CD4-positive, alpha-beta memory T cell (primary cell): ENCODE results near the gene TIAM2. TPM values are rescaled to one million over a fixed set of nuclear protein-coding genes. Genes with fewer than 3 reads are reported as not detected.

Experiments used
- CTCF ChIA-PET: fragments of 350-600 bp; sonication (Branson Sonifier 250); formaldehyde crosslinking; loops from one replicate; lab custom pipeline; 2021; ENCODE audit warnings: inconsistent platforms; ENCODE audit not compliant: partially characterized antibody; lab: Charles Lee
- POLR2A ChIA-PET: fragments of 350-600 bp; sonication (Branson Sonifier 250); formaldehyde crosslinking; loops from one replicate; lab custom pipeline; 2021; ENCODE audit not compliant: partially characterized antibody; lab: Charles Lee
- DNase-seq, 5 donors: peaks; one replicate each; pipeline versions ENCODE4 v3.0.0 to v3.0.0-alpha.2; 2020 to 2022; ENCODE audit warnings: mixed read lengths in 1 of 5
- H3K27ac ChIP-seq: one replicate; pipeline ENCODE4 v1.7.0; 2013; ENCODE audit warnings: low read depth, low read length
- H3K27me3 ChIP-seq: 2 replicates; pipeline ENCODE4 v1.7.0; 2013; ENCODE audit warnings: mild to moderate bottlenecking, low read length, moderate library complexity; ENCODE audit not compliant: insufficient read depth
- H3K36me3 ChIP-seq: 2 replicates; pipeline ENCODE4 v1.7.0; 2013; ENCODE audit warnings: mild to moderate bottlenecking, low read length, moderate library complexity; ENCODE audit not compliant: insufficient read depth
- H3K4me1 ChIP-seq: 2 replicates; pipeline ENCODE4 v1.7.0; 2013; ENCODE audit warnings: mild to moderate bottlenecking, low read length, moderate library complexity; ENCODE audit not compliant: insufficient read depth
- H3K4me3 ChIP-seq, 2 donors: one replicate each; pipeline ENCODE4 v1.7.0; 2013; ENCODE audit warnings: low read length in 2 of 2, mild to moderate bottlenecking in 1 of 2
- H3K9me3 ChIP-seq, 2 donors: one replicate each; pipeline ENCODE4 v1.7.0; 2013; ENCODE audit warnings: low read length in 2 of 2, control low read depth in 1 of 2; ENCODE audit not compliant: control insufficient read depth in 1 of 2
- H3K27ac Mint-ChIP-seq, 7 donors: one replicate each; pipeline ENCODE4 v1.8.0; 2020 to 2021; ENCODE audit warnings: mixed read lengths in 7 of 7, mild to moderate bottlenecking in 6 of 7, inconsistent platforms in 3 of 7, moderate library complexity in 3 of 7
- H3K27me3 Mint-ChIP-seq, 2 donors: one replicate each; pipeline ENCODE4 v1.8.0; 2020 to 2021; ENCODE audit warnings: mixed read lengths in 2 of 2
- H3K36me3 Mint-ChIP-seq, 2 donors: one replicate each; pipeline ENCODE4 v1.8.0; 2020 to 2021; ENCODE audit warnings: mixed read lengths in 2 of 2, inconsistent platforms in 1 of 2, mild to moderate bottlenecking in 1 of 2
- H3K4me1 Mint-ChIP-seq, 4 donors: one replicate each; pipeline ENCODE4 v1.8.0; 2020 to 2021; ENCODE audit warnings: mixed read lengths in 4 of 4, mild to moderate bottlenecking in 1 of 4
- H3K4me3 Mint-ChIP-seq, 8 donors: one replicate each; pipeline ENCODE4 v1.8.0; 2020 to 2021; ENCODE audit warnings: mixed read lengths in 8 of 8, mild to moderate bottlenecking in 7 of 8, moderate library complexity in 6 of 8, inconsistent platforms in 3 of 8
- H3K9me3 Mint-ChIP-seq, 8 donors: one replicate each; pipeline ENCODE4 v1.8.0; 2020 to 2021; ENCODE audit warnings: mixed read lengths in 8 of 8, mild to moderate bottlenecking in 5 of 8, inconsistent platforms in 3 of 8, moderate library complexity in 1 of 8
- intact Hi-C: fragments of 100-400 bp; cut with micrococcal nuclease; formaldehyde crosslinking; loops from one replicate; pipeline ENCODE4 v1.15.1; 2023
- polyA plus RNA-seq, 2 donors: library from polyadenylated mRNA; unstranded; fragments of 300-500 nt; fragmentation: Illumina TruSeq; gene quantifications; one replicate each; pipeline ENCODE4 v1.2.3, GENCODE V29; 2021
- total RNA-seq, 2 experiments: library from RNA; stranded (reverse); gene quantifications; one replicate each; pipeline ENCODE4 v1.2.3, GENCODE V29; 2021

The TIAM2 gene
- total and polyA plus RNA-seq, 4 experiments from 2014 or later = 0.15 to 11.1 (median 5.8) TPM

- Histone ChIP-seq H3K27ac (no peak overlapping the region), H3K4me3 (no peak overlapping the region), H3K27me3 (no peaks in the 10 kb centered on the region), H3K4me1 (no peaks in the 10 kb centered on the region), H3K9me3 (no peaks in the 10 kb centered on the region), H3K36me3 (no peaks in the 10 kb centered on the region)
- Mint-ChIP-seq H3K4me1 (no peaks in the 10 kb centered on the region), H3K27ac (no peak overlapping the region), H3K36me3 (no peaks in the 10 kb centered on the region), H3K27me3 (no peaks in the 10 kb centered on the region), H3K4me3 (no peak overlapping the region), H3K9me3 (no peaks in the 10 kb centered on the region)
- ChIA-PET CTCF (no interaction called here), POLR2A (no interaction called here)
- intact Hi-C loops = no loop called here
- no peak for DNase-seq
Observed at GRCh38 chr6:155024391-155025027, 29.4 kb downstream of the TIAM2 start.

GRCh38 chr6:155026022-155026705, 31.0 kb downstream of the TIAM2 start:
- no peak for DNase-seq
- Mint-ChIP-seq H3K27ac (no peak overlapping the region), H3K9me3 (no peaks in the 10 kb centered on the region), H3K4me1 (no peaks in the 10 kb centered on the region), H3K36me3 (no peaks in the 10 kb centered on the region), H3K4me3 (no peak overlapping the region), H3K27me3 (no peaks in the 10 kb centered on the region)
- Histone ChIP-seq H3K4me3 (no peak overlapping the region), H3K27ac (no peak overlapping the region), H3K36me3 (no peaks in the 10 kb centered on the region), H3K9me3 (no peaks in the 10 kb centered on the region), H3K4me1 (no peaks in the 10 kb centered on the region), H3K27me3 (no peaks in the 10 kb centered on the region)
- ChIA-PET POLR2A (no interaction called here), CTCF (no interaction called here)
- intact Hi-C loops = no loop called here

GRCh38 chr6:155026706-155027045, 31.6 kb downstream of the TIAM2 start:
- H3K27ac ChIP-seq = no peak overlapping the region
- no peaks in the 10 kb centered on the region for H3K9me3 ChIP-seq
- no peaks in the 10 kb centered on the region for H3K9me3 Mint-ChIP-seq
- H3K4me3 Mint-ChIP-seq = no peak overlapping the region
- H3K4me1 ChIP-seq = no peaks in the 10 kb centered on the region
- intact Hi-C loops = no loop called here
- POLR2A ChIA-PET = no interaction called here
- no peaks in the 10 kb centered on the region for H3K4me1 Mint-ChIP-seq
- H3K36me3 Mint-ChIP-seq = no peaks in the 10 kb centered on the region
- no peaks in the 10 kb centered on the region for H3K27me3 ChIP-seq
- CTCF ChIA-PET = no interaction called here
- no peak overlapping the region for H3K27ac Mint-ChIP-seq
- H3K27me3 Mint-ChIP-seq = no peaks in the 10 kb centered on the region
- no peak overlapping the region for H3K4me3 ChIP-seq
- no peaks in the 10 kb centered on the region for H3K36me3 ChIP-seq
- no peak for DNase-seq

GRCh38 chr6:155030148-155030720, 35.1 kb downstream of the TIAM2 start:
- ChIA-PET CTCF (no interaction called here), POLR2A (no interaction called here)
- peaks cover 0 to 2% (median 0%) of the 10 kb centered on the region in 8 donors for H3K9me3 Mint-ChIP-seq
- H3K4me3 Mint-ChIP-seq = no peak overlapping the region
- H3K36me3 Mint-ChIP-seq = no peaks in the 10 kb centered on the region
- intact Hi-C loops = no loop called here
- Histone ChIP-seq H3K36me3 (no peaks in the 10 kb centered on the region), H3K9me3 (no peaks in the 10 kb centered on the region), H3K27me3 (no peaks in the 10 kb centered on the region), H3K4me3 (no peak overlapping the region), H3K4me1 (no peaks in the 10 kb centered on the region), H3K27ac (no peak overlapping the region)
- no peak for DNase-seq
- no peaks in the 10 kb centered on the region for H3K27me3 Mint-ChIP-seq
- H3K4me1 Mint-ChIP-seq = no peaks in the 10 kb centered on the region
- no peak overlapping the region for H3K27ac Mint-ChIP-seq

- POLR2A ChIA-PET = no interaction called here
- no peaks in the 10 kb centered on the region for H3K36me3 ChIP-seq
- H3K9me3 Mint-ChIP-seq = peaks cover 0 to 2% (median 0%) of the 10 kb centered on the region in 8 donors
- no peaks in the 10 kb centered on the region for H3K27me3 Mint-ChIP-seq
- intact Hi-C loops = no loop called here
- H3K4me1 ChIP-seq = no peaks in the 10 kb centered on the region
- no peaks in the 10 kb centered on the region for H3K9me3 ChIP-seq
- no peak overlapping the region for H3K27ac Mint-ChIP-seq
- no peak overlapping the region for H3K4me3 ChIP-seq
- CTCF ChIA-PET = no interaction called here
- H3K27ac ChIP-seq = no peak overlapping the region
- no peaks in the 10 kb centered on the region for H3K4me1 Mint-ChIP-seq
- H3K4me3 Mint-ChIP-seq = no peak overlapping the region
- DNase-seq = no peak
- no peaks in the 10 kb centered on the region for H3K36me3 Mint-ChIP-seq
- no peaks in the 10 kb centered on the region for H3K27me3 ChIP-seq
Observed at GRCh38 chr6:155031091-155031490, 36.0 kb downstream of the TIAM2 start.

GRCh38 chr6:155033021-155033791, 38.1 kb downstream of the TIAM2 start:
- H3K9me3 Mint-ChIP-seq = peaks cover 0 to 2% (median 0%) of the 10 kb centered on the region in 8 donors
- H3K36me3 Mint-ChIP-seq = no peaks in the 10 kb centered on the region
- Histone ChIP-seq H3K4me1 (no peaks in the 10 kb centered on the region), H3K27me3 (no peaks in the 10 kb centered on the region), H3K36me3 (no peaks in the 10 kb centered on the region), H3K27ac (no peak overlapping the region), H3K9me3 (no peaks in the 10 kb centered on the region), H3K4me3 (no peak overlapping the region)
- intact Hi-C loops = no loop called here
- ChIA-PET POLR2A (no interaction called here), CTCF (no interaction called here)
- H3K4me1 Mint-ChIP-seq = no peaks in the 10 kb centered on the region
- H3K4me3 Mint-ChIP-seq = no peak overlapping the region
- H3K27ac Mint-ChIP-seq = no peak overlapping the region
- no peaks in the 10 kb centered on the region for H3K27me3 Mint-ChIP-seq
- no peak for DNase-seq

- Histone ChIP-seq H3K4me1 (no peaks in the 10 kb centered on the region), H3K27ac (no peak overlapping the region), H3K36me3 (no peaks in the 10 kb centered on the region), H3K27me3 (no peaks in the 10 kb centered on the region), H3K4me3 (no peak overlapping the region), H3K9me3 (no peaks in the 10 kb centered on the region)
- Mint-ChIP-seq H3K36me3 (no peaks in the 10 kb centered on the region), H3K4me3 (no peak overlapping the region), H3K4me1 (no peaks in the 10 kb centered on the region), H3K27ac (no peak overlapping the region), H3K9me3 (peaks cover 0 to 2% (median 0%) of the 10 kb centered on the region in 8 donors), H3K27me3 (peaks cover 0 to 1% of the 10 kb centered on the region in 2 donors)
- CTCF ChIA-PET = no interaction called here
- intact Hi-C loops = no loop called here
- DNase-seq = no peak
- POLR2A ChIA-PET = no interaction called here
Observed at GRCh38 chr6:155036907-155037306, 41.8 kb downstream of the TIAM2 start.
